ENCODE results near the gene ITGA11. TPM values are rescaled to one million over a fixed set of nuclear protein-coding genes. Genes with fewer than 3 reads are reported as not detected.
A peak's percentile ranks its signal among the peaks of the same experiment; 100 is the strongest.

ITGA11 gene
- total and polyA plus RNA-seq, 2 donors (not counting 1 experiment from before 2014, with no cell fraction given), result 21.5 to 29.6 TPM

DNA sequence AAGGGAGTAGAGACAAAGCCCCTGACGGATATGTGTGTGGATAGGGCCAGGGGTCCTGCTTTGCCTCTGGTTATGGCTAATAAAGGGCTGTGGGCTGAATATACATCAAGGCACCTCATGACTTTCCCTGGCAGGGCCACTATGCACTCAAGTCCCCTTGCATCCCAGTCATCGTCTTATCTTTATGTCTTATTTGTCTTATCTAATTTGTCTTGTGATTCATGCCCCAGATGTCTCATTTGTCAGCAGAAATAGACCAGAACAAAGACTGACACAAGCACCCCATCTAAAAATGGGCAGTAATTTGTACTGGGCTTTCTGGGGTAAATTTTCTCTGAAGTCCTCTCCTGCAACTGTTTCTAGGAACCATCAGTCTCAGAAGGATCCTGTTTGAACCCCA is 68.6 kb downstream of the ITGA11 start:
- Histone ChIP-seq H3K4me2 (ENCODE audit: extremely low read depth, insufficient read depth, low read length) (no peak overlapping the region), H2AFZ (ENCODE audit: low read length) (no peak overlapping the region), H3K4me3 (replicated peaks in 1 of 4; ENCODE audit: control extremely low read depth in 1 of 4, insufficient read depth in 1 of 4, low read depth in 3 of 4, low read length in 4 of 4) (no peak overlapping the region), H3K9me3 (ENCODE audit: control insufficient read depth, insufficient read depth, low read depth, low read length) (no peaks in the 10 kb centered on the region), H3K36me3 (ENCODE audit: control insufficient read depth, insufficient read depth, low read length) (no peaks in the 10 kb centered on the region), H3K9ac (ENCODE audit: insufficient read depth, low read length) (no peak overlapping the region), H3K4me1 (ENCODE audit: control insufficient read depth, extremely low read depth, insufficient read depth, low read length) (no peaks in the 10 kb centered on the region), H3K27ac (ENCODE audit: insufficient read depth, low read length) (no peak overlapping the region), H3K27me3 (ENCODE audit: control insufficient read depth, insufficient read depth, low read length) (peaks cover 7% of the 10 kb centered on the region), H4K20me1 (ENCODE audit: control insufficient read depth, extremely low read depth, insufficient read depth, low read length) (no peaks in the 10 kb centered on the region), H3K79me2 (ENCODE audit: control insufficient read depth, insufficient read depth, low read length) (no peaks in the 10 kb centered on the region)
- DNase-seq (ENCODE audit: low read depth in 2 of 2), result peak in 1 of 2 donors; percentile 50
- no peak for TF ChIP-seq EZH2 (IDR thresholded peaks at IDR 0.05; ENCODE audit: low read length, missing control alignments)
- TF ChIP-seq, protein P1, sequence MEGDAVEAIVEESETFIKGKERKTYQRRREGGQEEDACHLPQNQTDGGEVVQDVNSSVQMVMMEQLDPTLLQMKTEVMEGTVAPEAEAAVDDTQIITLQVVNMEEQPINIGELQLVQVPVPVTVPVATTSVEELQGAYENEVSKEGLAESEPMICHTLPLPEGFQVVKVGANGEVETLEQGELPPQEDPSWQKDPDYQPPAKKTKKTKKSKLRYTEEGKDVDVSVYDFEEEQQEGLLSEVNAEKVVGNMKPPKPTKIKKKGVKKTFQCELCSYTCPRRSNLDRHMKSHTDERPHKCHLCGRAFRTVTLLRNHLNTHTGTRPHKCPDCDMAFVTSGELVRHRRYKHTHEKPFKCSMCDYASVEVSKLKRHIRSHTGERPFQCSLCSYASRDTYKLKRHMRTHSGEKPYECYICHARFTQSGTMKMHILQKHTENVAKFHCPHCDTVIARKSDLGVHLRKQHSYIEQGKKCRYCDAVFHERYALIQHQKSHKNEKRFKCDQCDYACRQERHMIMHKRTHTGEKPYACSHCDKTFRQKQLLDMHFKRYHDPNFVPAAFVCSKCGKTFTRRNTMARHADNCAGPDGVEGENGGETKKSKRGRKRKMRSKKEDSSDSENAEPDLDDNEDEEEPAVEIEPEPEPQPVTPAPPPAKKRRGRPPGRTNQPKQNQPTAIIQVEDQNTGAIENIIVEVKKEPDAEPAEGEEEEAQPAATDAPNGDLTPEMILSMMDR (conservative IDR thresholded peaks at IDR 0.05 in 1 of 2, IDR thresholded peaks at IDR 0.05 in 1 of 2; ENCODE audit: low read depth in 1 of 2, low read length in 2 of 2), result no peak

DNA sequence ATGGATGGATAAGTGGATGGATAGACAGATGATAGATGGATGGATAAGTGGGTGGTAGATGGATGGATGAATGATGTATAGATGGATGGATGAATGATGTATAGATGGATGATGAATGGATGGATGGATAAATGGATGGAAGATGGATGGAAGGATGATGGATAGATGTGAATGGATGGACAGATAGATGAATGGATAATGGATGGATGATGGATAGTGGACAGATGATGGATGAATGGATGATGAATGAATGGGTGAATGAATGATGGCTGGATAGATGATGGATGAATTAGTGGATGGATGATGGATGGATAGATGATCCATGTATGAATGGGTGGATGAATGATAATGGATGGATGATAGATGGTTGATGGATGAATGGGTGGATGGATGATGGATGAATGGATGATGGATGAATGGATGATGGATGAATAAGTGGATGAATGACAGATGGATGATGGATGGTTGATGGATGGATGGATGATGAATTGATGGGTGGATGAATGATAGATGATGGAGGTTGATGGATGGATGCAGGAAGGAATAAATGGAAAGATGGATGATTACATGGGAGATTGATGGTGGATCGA is 69.3 kb downstream of the ITGA11 start:
- no peaks in the 10 kb centered on the region for H3K79me2 ChIP-seq (ENCODE audit: control insufficient read depth, insufficient read depth, low read length)
- H3K9me3 ChIP-seq (ENCODE audit: control insufficient read depth, insufficient read depth, low read depth, low read length), result no peaks in the 10 kb centered on the region
- TF ChIP-seq, protein P1 (conservative IDR thresholded peaks at IDR 0.05 in 1 of 2, IDR thresholded peaks at IDR 0.05 in 1 of 2; ENCODE audit: low read depth in 1 of 2, low read length in 2 of 2), result no peak
- TF ChIP-seq EZH2 (IDR thresholded peaks at IDR 0.05; ENCODE audit: low read length, missing control alignments), result no peak
- no peaks in the 10 kb centered on the region for H3K4me1 ChIP-seq (ENCODE audit: control insufficient read depth, extremely low read depth, insufficient read depth, low read length)
- no peak overlapping the region for H3K4me3 ChIP-seq (replicated peaks in 1 of 4; ENCODE audit: control extremely low read depth in 1 of 4, insufficient read depth in 1 of 4, low read depth in 3 of 4, low read length in 4 of 4)
- no peak overlapping the region for H3K27ac ChIP-seq (ENCODE audit: insufficient read depth, low read length)
- H3K9ac ChIP-seq (ENCODE audit: insufficient read depth, low read length), result no peak overlapping the region
- H2AFZ ChIP-seq (ENCODE audit: low read length), result no peak overlapping the region
- no peaks in the 10 kb centered on the region for H3K36me3 ChIP-seq (ENCODE audit: control insufficient read depth, insufficient read depth, low read length)
- H3K27me3 ChIP-seq (ENCODE audit: control insufficient read depth, insufficient read depth, low read length), result peaks cover 5% of the 10 kb centered on the region
- H3K4me2 ChIP-seq (ENCODE audit: extremely low read depth, insufficient read depth, low read length), result no peak overlapping the region
- no peak for DNase-seq (ENCODE audit: low read depth in 2 of 2)
- H4K20me1 ChIP-seq (ENCODE audit: control insufficient read depth, extremely low read depth, insufficient read depth, low read length), result no peaks in the 10 kb centered on the region

DNA sequence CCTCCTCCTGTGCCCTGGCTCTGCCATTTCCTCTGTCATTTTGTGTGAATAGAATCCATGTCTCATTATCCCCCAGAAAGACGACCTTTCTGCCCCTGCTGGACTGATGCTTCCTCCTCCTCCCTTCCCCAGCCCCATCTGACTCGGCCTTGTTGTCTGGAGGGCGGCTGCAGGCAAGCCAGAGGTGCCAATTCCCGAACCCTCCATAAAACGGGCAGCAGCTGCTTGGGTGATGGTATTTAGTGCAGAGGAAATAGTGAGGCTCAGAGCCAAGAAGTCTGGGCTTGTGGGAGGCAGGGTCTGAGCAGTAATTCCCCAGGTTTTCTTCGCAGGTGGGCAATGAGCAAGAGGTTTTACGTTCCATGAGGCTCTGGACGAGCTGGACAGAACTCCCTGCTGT is 71.2 kb downstream of the ITGA11 start:
- no peaks in the 10 kb centered on the region for H3K4me1 ChIP-seq (ENCODE audit: control insufficient read depth, extremely low read depth, insufficient read depth, low read length)
- no peak overlapping the region for H2AFZ ChIP-seq (ENCODE audit: low read length)
- H3K9ac ChIP-seq (ENCODE audit: insufficient read depth, low read length), result no peak overlapping the region
- peaks cover 1% of the 10 kb centered on the region for H3K9me3 ChIP-seq (ENCODE audit: control insufficient read depth, insufficient read depth, low read depth, low read length)
- H3K79me2 ChIP-seq (ENCODE audit: control insufficient read depth, insufficient read depth, low read length), result no peaks in the 10 kb centered on the region
- no peak for TF ChIP-seq EZH2 (IDR thresholded peaks at IDR 0.05; ENCODE audit: low read length, missing control alignments)
- TF ChIP-seq, protein P1 (conservative IDR thresholded peaks at IDR 0.05 in 1 of 2, IDR thresholded peaks at IDR 0.05 in 1 of 2; ENCODE audit: low read depth in 1 of 2, low read length in 2 of 2), result no peak
- H3K36me3 ChIP-seq (ENCODE audit: control insufficient read depth, insufficient read depth, low read length), result no peaks in the 10 kb centered on the region
- H3K27me3 ChIP-seq (ENCODE audit: control insufficient read depth, insufficient read depth, low read length), result peaks cover 2% of the 10 kb centered on the region
- no peak overlapping the region for H3K4me3 ChIP-seq (replicated peaks in 1 of 4; ENCODE audit: control extremely low read depth in 1 of 4, insufficient read depth in 1 of 4, low read depth in 3 of 4, low read length in 4 of 4)
- H4K20me1 ChIP-seq (ENCODE audit: control insufficient read depth, extremely low read depth, insufficient read depth, low read length), result no peaks in the 10 kb centered on the region
- no peak overlapping the region for H3K4me2 ChIP-seq (ENCODE audit: extremely low read depth, insufficient read depth, low read length)
- no peak overlapping the region for H3K27ac ChIP-seq (ENCODE audit: insufficient read depth, low read length)
- DNase-seq (ENCODE audit: low read depth in 2 of 2), result no peak

Measured in fibroblast of lung (primary cell).